SH-SY5Y (cell line): ENCODE results near the gene S100A4.

Experiments used
- GATA2 ChIP-seq: IDR thresholded peaks from 2 replicates; pipeline ENCODE4 v1.6.1; 2011; ENCODE audit warnings: mild to moderate bottlenecking, low read depth, low read length
- GATA3 ChIP-seq: IDR thresholded peaks from 2 replicates; pipeline ENCODE4 v1.6.1; 2011; ENCODE audit warnings: low read depth, mild to moderate bottlenecking, low read length, moderate library complexity

DNA sequence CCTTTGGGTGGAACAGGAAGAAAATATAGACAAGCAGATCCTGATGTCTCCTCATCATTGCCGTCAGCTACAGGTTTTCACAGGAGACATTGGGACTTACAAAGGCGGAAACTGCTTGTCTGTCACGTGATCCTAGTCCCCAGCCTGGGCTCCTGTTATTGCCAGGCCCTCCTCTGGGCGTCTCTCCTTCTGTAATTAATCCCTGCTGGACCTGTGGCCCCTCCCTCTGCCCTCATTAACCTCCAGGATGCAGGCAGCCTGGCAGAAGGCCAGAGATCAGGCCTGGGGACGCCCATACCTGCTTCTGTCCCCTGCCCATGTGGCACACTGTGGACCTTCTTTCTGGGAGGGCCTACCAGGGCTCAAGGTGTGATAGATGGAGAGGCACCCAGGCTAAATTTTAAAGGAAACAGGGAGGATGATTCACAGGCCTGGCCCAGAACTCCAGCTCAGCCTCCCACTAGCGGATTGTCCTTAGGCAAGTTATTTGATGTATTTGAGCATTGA, 7.2 kb downstream of the S100A4 start:
- TF ChIP-seq GATA2 = no peak
- TF ChIP-seq GATA3 = no peak
